ENCODE results near the gene ESYT2. TPM values are rescaled to one million over a fixed set of nuclear protein-coding genes. Genes with fewer than 3 reads are reported as not detected.

Gene ESYT2
- total and polyA plus RNA-seq, 2 donors (not counting 1 experiment from before 2014, with no cell fraction given): 66.0 to 93.0 TPM

DNA sequence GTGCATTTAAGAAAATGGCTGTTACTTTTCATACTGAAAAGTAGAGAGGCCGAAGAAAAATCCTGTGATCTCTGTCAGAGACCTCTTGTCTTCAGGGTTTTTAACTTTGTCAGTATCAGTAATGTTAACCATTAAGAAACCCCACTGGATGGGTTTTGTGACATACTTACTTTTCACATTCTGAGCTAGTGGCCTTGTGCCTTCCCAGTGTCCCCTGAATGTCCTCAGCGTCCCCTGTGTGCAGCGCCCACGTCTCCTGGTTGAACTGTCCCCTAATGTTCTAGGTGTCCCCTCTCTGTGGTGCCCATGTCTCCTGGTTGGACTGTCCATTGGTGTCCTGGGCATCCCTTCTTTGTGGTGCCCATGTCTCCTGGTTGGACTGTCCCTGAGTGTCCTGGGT is 36.7 kb upstream of the ESYT2 start:
- Histone ChIP-seq H3K4me2 (ENCODE audit: extremely low read depth, insufficient read depth, low read length) (no peak overlapping the region), H3K9ac (ENCODE audit: insufficient read depth, low read length) (no peak overlapping the region), H3K4me3 (replicated peaks in 1 of 4; ENCODE audit: control extremely low read depth in 1 of 4, insufficient read depth in 1 of 4, low read depth in 3 of 4, low read length in 4 of 4) (no peak overlapping the region), H3K9me3 (ENCODE audit: control insufficient read depth, insufficient read depth, low read depth, low read length) (no peaks in the 10 kb centered on the region), H3K27me3 (ENCODE audit: control insufficient read depth, insufficient read depth, low read length) (no peaks in the 10 kb centered on the region), H3K4me1 (ENCODE audit: control insufficient read depth, extremely low read depth, insufficient read depth, low read length) (peaks cover 4% of the 10 kb centered on the region), H3K36me3 (ENCODE audit: control insufficient read depth, insufficient read depth, low read length) (peaks cover under 1% of the 10 kb centered on the region), H3K79me2 (ENCODE audit: control insufficient read depth, insufficient read depth, low read length) (peaks cover 6% of the 10 kb centered on the region), H2AFZ (ENCODE audit: low read length) (no peak overlapping the region), H3K27ac (ENCODE audit: insufficient read depth, low read length) (no peak overlapping the region), H4K20me1 (ENCODE audit: control insufficient read depth, extremely low read depth, insufficient read depth, low read length) (no peaks in the 10 kb centered on the region)
- DNase-seq (ENCODE audit: low read depth in 2 of 2): no peak
- TF ChIP-seq CTCF (conservative IDR thresholded peaks at IDR 0.05 in 1 of 2, IDR thresholded peaks at IDR 0.05 in 1 of 2; ENCODE audit: low read depth in 1 of 2, low read length in 2 of 2): no peak
- no peak for TF ChIP-seq EZH2 (IDR thresholded peaks at IDR 0.05; ENCODE audit: low read length, missing control alignments)

DNA sequence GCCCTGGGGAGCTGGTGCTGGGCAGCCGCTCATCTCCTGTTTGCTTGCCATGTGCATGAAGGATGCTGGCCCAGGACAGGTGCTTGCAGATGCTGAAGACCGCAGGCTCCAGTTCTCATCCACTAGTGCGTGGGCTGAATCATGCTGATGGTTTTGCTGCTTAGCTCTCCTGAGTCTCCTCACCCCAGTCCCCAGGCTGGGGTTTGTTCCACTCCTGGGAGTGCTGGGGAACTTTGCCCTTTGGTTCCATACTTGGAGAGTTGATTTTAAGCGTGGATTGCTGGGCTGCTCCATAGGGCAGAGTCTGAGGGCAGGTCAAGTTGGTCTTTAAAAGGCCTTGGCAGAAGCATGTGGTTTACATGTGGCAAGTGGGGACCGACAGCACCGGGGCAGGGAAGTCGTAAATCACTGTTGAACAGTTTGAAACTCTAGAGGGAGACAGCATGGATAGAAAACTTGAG is 36.2 kb upstream of the ESYT2 start:
- no peak for DNase-seq (ENCODE audit: low read depth in 2 of 2)

DNA sequence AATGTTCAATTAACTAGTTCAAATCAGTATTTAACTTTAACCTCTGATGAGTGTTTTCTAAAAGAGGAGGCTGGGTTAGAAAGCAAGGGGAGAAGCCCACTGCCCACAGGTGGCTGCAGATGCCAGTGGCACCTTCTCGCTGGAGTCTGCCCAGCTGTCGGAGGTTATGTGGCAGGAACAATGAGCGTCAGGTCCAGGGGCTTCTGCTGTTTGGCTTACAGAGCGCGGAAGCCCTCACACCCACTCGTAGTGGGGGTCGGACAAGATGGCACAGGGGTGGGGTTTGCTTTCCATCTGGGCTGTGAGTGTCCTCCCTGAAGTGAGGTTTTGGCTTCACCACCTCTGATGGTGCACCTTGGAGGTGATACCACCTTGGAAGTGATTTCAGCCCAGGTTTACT is 35.5 kb upstream of the ESYT2 start:
- no peak overlapping the region for H2AFZ ChIP-seq (ENCODE audit: low read length)
- no peaks in the 10 kb centered on the region for H3K36me3 ChIP-seq (ENCODE audit: control insufficient read depth, insufficient read depth, low read length)
- no peak overlapping the region for H3K4me2 ChIP-seq (ENCODE audit: extremely low read depth, insufficient read depth, low read length)
- H3K27ac ChIP-seq (ENCODE audit: insufficient read depth, low read length): no peak overlapping the region
- no peaks in the 10 kb centered on the region for H3K9me3 ChIP-seq (ENCODE audit: control insufficient read depth, insufficient read depth, low read depth, low read length)
- peaks cover 6% of the 10 kb centered on the region for H3K79me2 ChIP-seq (ENCODE audit: control insufficient read depth, insufficient read depth, low read length)
- H3K4me3 ChIP-seq (replicated peaks in 1 of 4; ENCODE audit: control extremely low read depth in 1 of 4, insufficient read depth in 1 of 4, low read depth in 3 of 4, low read length in 4 of 4): no peak overlapping the region
- TF ChIP-seq EZH2 (IDR thresholded peaks at IDR 0.05; ENCODE audit: low read length, missing control alignments) (no peak), CTCF (conservative IDR thresholded peaks at IDR 0.05 in 1 of 2, IDR thresholded peaks at IDR 0.05 in 1 of 2; ENCODE audit: low read depth in 1 of 2, low read length in 2 of 2) (no peak)
- no peak for DNase-seq (ENCODE audit: low read depth in 2 of 2)
- H4K20me1 ChIP-seq (ENCODE audit: control insufficient read depth, extremely low read depth, insufficient read depth, low read length): no peaks in the 10 kb centered on the region
- no peaks in the 10 kb centered on the region for H3K27me3 ChIP-seq (ENCODE audit: control insufficient read depth, insufficient read depth, low read length)
- H3K4me1 ChIP-seq (ENCODE audit: control insufficient read depth, extremely low read depth, insufficient read depth, low read length): peaks cover 4% of the 10 kb centered on the region
- no peak overlapping the region for H3K9ac ChIP-seq (ENCODE audit: insufficient read depth, low read length)

More for the DNA sequence above, 36.2 kb upstream of the ESYT2 start:
- H4K20me1 ChIP-seq (ENCODE audit: control insufficient read depth, extremely low read depth, insufficient read depth, low read length): no peaks in the 10 kb centered on the region
- H2AFZ ChIP-seq (ENCODE audit: low read length): no peak overlapping the region
- no peak for TF ChIP-seq CTCF (conservative IDR thresholded peaks at IDR 0.05 in 1 of 2, IDR thresholded peaks at IDR 0.05 in 1 of 2; ENCODE audit: low read depth in 1 of 2, low read length in 2 of 2)
- no peak for TF ChIP-seq EZH2 (IDR thresholded peaks at IDR 0.05; ENCODE audit: low read length, missing control alignments)
- no peak overlapping the region for H3K4me2 ChIP-seq (ENCODE audit: extremely low read depth, insufficient read depth, low read length)
- H3K27ac ChIP-seq (ENCODE audit: insufficient read depth, low read length): no peak overlapping the region
- H3K9ac ChIP-seq (ENCODE audit: insufficient read depth, low read length): no peak overlapping the region
- no peaks in the 10 kb centered on the region for H3K36me3 ChIP-seq (ENCODE audit: control insufficient read depth, insufficient read depth, low read length)
- H3K79me2 ChIP-seq (ENCODE audit: control insufficient read depth, insufficient read depth, low read length): peaks cover 6% of the 10 kb centered on the region
- H3K4me1 ChIP-seq (ENCODE audit: control insufficient read depth, extremely low read depth, insufficient read depth, low read length): peaks cover 4% of the 10 kb centered on the region
- H3K4me3 ChIP-seq (replicated peaks in 1 of 4; ENCODE audit: control extremely low read depth in 1 of 4, insufficient read depth in 1 of 4, low read depth in 3 of 4, low read length in 4 of 4): no peak overlapping the region
- no peaks in the 10 kb centered on the region for H3K27me3 ChIP-seq (ENCODE audit: control insufficient read depth, insufficient read depth, low read length)
- no peaks in the 10 kb centered on the region for H3K9me3 ChIP-seq (ENCODE audit: control insufficient read depth, insufficient read depth, low read depth, low read length)

Measured in fibroblast of lung (primary cell).